Measurements from ENCODE around the gene ZKSCAN3. TPM values are rescaled to one million over a fixed set of nuclear protein-coding genes. Genes with fewer than 3 reads are reported as not detected.

Gene ZKSCAN3
- total and polyA plus RNA-seq, 2 experiments from 2014 or later = 3.0 to 7.6 TPM

DNA sequence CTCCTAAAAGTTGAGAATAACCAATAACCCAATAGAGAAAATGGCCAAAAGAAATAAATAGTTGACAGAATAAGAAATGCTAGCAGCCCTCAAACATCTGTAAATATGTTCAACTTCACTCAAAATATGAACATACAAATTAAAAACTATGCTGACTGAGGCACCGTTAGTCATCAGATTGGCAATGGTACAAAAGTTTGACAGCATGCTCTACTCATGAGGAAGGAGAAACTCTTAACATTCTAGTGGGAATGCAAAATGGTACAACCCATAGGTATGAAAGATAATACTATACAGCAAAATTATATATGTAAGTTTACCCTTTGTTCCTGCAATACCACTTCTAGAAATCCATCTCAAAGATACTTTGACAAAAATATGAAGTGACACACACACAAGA is 51.4 kb downstream of the ZKSCAN3 start (continued):
- no peak for TF ChIP-seq EZH2 (IDR thresholded peaks at IDR 0.05; ENCODE audit: low read depth, unreplicated experiment)
- TF ChIP-seq, protein P1, sequence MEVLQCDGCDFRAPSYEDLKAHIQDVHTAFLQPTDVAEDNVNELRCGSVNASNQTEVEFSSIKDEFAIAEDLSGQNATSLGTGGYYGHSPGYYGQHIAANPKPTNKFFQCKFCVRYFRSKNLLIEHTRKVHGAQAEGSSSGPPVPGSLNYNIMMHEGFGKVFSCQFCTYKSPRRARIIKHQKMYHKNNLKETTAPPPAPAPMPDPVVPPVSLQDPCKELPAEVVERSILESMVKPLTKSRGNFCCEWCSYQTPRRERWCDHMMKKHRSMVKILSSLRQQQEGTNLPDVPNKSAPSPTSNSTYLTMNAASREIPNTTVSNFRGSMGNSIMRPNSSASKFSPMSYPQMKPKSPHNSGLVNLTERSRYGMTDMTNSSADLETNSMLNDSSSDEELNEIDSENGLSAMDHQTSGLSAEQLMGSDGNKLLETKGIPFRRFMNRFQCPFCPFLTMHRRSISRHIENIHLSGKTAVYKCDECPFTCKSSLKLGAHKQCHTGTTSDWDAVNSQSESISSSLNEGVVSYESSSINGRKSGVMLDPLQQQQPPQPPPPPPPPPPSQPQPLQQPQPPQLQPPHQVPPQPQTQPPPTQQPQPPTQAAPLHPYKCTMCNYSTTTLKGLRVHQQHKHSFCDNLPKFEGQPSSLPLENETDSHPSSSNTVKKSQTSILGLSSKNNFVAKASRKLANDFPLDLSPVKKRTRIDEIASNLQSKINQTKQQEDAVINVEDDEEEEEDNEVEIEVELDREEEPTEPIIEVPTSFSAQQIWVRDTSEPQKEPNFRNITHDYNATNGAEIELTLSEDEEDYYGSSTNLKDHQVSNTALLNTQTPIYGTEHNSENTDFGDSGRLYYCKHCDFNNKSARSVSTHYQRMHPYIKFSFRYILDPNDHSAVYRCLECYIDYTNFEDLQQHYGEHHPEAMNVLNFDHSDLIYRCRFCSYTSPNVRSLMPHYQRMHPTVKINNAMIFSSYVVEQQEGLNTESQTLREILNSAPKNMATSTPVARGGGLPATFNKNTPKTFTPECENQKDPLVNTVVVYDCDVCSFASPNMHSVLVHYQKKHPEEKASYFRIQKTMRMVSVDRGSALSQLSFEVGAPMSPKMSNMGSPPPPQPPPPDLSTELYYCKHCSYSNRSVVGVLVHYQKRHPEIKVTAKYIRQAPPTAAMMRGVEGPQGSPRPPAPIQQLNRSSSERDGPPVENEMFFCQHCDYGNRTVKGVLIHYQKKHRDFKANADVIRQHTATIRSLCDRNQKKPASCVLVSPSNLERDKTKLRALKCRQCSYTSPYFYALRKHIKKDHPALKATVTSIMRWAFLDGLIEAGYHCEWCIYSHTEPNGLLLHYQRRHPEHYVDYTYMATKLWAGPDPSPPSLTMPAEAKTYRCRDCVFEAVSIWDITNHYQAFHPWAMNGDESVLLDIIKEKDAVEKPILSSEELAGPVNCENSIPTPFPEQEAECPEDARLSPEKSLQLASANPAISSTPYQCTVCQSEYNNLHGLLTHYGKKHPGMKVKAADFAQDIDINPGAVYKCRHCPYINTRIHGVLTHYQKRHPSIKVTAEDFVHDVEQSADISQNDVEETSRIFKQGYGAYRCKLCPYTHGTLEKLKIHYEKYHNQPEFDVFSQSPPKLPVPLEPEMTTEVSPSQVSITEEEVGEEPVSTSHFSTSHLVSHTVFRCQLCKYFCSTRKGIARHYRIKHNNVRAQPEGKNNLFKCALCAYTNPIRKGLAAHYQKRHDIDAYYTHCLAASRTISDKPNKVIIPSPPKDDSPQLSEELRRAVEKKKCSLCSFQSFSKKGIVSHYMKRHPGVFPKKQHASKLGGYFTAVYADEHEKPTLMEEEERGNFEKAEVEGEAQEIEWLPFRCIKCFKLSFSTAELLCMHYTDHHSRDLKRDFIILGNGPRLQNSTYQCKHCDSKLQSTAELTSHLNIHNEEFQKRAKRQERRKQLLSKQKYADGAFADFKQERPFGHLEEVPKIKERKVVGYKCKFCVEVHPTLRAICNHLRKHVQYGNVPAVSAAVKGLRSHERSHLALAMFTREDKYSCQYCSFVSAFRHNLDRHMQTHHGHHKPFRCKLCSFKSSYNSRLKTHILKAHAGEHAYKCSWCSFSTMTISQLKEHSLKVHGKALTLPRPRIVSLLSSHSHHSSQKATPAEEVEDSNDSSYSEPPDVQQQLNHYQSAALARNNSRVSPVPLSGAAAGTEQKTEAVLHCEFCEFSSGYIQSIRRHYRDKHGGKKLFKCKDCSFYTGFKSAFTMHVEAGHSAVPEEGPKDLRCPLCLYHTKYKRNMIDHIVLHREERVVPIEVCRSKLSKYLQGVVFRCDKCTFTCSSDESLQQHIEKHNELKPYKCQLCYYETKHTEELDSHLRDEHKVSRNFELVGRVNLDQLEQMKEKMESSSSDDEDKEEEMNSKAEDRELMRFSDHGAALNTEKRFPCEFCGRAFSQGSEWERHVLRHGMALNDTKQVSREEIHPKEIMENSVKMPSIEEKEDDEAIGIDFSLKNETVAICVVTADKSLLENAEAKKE (CRISPR knock-in tag; IDR thresholded peaks at IDR 0.05) = no peak
- no peak for TF ChIP-seq NANOG (IDR thresholded peaks at IDR 0.05; ENCODE audit: borderline replicate concordance)
- TF ChIP-seq EZH2phosphoT487 (IDR thresholded peaks at IDR 0.05; ENCODE audit: unreplicated experiment) = no peak

DNA sequence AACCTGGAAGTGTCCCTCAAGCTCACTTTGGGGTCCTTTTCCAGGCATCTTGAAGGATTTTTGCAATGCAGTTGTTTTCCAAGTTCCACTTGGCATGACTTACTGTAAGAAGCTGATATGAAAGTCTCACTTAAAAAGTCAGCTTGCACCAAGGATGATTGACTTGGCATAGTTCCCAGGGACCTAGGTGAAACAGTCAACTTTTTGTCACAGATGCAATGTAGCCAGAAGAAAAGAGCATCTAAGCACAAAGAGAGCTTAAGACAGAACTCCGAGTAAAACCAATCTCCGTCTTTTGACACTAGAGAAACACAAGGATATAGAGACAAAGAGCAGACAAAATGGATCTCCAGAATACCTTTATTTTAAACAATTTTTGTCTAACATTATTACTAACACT is 52.5 kb downstream of the ZKSCAN3 start:
- H3K4me3 Mint-ChIP-seq = no peak overlapping the region
- ATAC-seq = no peak
- TF ChIP-seq, protein P2, sequence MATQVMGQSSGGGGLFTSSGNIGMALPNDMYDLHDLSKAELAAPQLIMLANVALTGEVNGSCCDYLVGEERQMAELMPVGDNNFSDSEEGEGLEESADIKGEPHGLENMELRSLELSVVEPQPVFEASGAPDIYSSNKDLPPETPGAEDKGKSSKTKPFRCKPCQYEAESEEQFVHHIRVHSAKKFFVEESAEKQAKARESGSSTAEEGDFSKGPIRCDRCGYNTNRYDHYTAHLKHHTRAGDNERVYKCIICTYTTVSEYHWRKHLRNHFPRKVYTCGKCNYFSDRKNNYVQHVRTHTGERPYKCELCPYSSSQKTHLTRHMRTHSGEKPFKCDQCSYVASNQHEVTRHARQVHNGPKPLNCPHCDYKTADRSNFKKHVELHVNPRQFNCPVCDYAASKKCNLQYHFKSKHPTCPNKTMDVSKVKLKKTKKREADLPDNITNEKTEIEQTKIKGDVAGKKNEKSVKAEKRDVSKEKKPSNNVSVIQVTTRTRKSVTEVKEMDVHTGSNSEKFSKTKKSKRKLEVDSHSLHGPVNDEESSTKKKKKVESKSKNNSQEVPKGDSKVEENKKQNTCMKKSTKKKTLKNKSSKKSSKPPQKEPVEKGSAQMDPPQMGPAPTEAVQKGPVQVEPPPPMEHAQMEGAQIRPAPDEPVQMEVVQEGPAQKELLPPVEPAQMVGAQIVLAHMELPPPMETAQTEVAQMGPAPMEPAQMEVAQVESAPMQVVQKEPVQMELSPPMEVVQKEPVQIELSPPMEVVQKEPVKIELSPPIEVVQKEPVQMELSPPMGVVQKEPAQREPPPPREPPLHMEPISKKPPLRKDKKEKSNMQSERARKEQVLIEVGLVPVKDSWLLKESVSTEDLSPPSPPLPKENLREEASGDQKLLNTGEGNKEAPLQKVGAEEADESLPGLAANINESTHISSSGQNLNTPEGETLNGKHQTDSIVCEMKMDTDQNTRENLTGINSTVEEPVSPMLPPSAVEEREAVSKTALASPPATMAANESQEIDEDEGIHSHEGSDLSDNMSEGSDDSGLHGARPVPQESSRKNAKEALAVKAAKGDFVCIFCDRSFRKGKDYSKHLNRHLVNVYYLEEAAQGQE (IDR thresholded peaks at IDR 0.05; ENCODE audit: unreplicated experiment) = no peak
- TF ChIP-seq JUNB (IDR thresholded peaks at IDR 0.05; ENCODE audit: unreplicated experiment) (no peak), EZH2 (IDR thresholded peaks at IDR 0.05; ENCODE audit: low read depth, unreplicated experiment) (no peak), ZNF331 (CRISPR knock-in tag; IDR thresholded peaks at IDR 0.05; ENCODE audit: low read depth) (no peak), CREB1 (CRISPR knock-in tag; IDR thresholded peaks at IDR 0.05; ENCODE audit: low read depth) (no peak), POLR2AphosphoS5 (IDR thresholded peaks at IDR 0.05; ENCODE audit: low read depth) (no peak), EZH2phosphoT487 (IDR thresholded peaks at IDR 0.05; ENCODE audit: unreplicated experiment) (no peak)

More for the DNA sequence above, 52.5 kb downstream of the ZKSCAN3 start:
- no peaks in the 10 kb centered on the region for H3K9me3 Mint-ChIP-seq
- peaks cover 8% of the 10 kb centered on the region for H3K27me3 Mint-ChIP-seq (ENCODE audit: insufficient read depth, low read depth, poor library complexity)
- Histone ChIP-seq H3K9me2 (ENCODE audit: insufficient read depth) (no peaks in the 10 kb centered on the region), H3K36me3 (ENCODE audit: insufficient read depth) (peaks cover 4% of the 10 kb centered on the region), H2AFZ (no peak overlapping the region; the same call in 1 of the 2 replicates), H3K79me2 (replicated peaks; ENCODE audit: insufficient read depth) (peaks cover 13% of the 10 kb centered on the region), H3K27me3 (ENCODE audit: insufficient read depth) (peaks cover 29% of the 10 kb centered on the region), H3K4me2 (no peak overlapping the region), H3K4me1 (ENCODE audit: insufficient read depth) (0 out of 2 replicates have a peak, but pooled peaks cover 5% of the 10 kb centered on the region), H3K27ac (ENCODE audit: low read depth) (no peak overlapping the region), H3K4me3 (no peak overlapping the region), H4K20me1 (replicated peaks; ENCODE audit: insufficient read depth) (peaks cover 3% of the 10 kb centered on the region), H3F3A (replicated peaks; ENCODE audit: low read depth) (no peaks in the 10 kb centered on the region)
- peaks cover 13% of the 10 kb centered on the region for H3K36me3 Mint-ChIP-seq (ENCODE audit: low read depth)
- H3K27ac Mint-ChIP-seq = no peak overlapping the region
- no peak for DNase-seq (ENCODE audit: low spot score)
- H3K4me1 Mint-ChIP-seq = peaks cover 12% of the 10 kb centered on the region
